ENCODE data around the gene CSNK1G2.

DNA sequence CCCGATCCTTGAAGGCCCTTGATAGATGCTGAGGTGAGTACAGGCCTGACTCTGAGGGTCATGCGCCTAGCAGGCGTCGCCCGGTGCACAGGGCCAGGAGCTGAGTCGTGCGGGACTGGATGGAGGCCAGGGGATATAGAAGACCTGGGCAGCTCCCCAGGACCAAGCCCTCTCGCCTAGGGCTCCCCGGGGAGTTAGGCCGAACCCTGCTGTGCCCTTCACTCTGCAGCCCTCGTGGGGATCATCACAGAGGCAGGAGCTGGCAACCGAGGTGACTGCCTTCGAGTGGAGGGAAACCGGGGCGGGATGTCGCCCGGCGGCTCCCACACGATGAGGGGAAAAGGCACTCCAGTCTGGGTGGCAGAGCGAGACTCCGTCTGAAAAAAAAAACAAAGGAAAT lies 11.7 kb downstream of the CSNK1G2 start:
- TF ChIP-seq, protein P1, sequence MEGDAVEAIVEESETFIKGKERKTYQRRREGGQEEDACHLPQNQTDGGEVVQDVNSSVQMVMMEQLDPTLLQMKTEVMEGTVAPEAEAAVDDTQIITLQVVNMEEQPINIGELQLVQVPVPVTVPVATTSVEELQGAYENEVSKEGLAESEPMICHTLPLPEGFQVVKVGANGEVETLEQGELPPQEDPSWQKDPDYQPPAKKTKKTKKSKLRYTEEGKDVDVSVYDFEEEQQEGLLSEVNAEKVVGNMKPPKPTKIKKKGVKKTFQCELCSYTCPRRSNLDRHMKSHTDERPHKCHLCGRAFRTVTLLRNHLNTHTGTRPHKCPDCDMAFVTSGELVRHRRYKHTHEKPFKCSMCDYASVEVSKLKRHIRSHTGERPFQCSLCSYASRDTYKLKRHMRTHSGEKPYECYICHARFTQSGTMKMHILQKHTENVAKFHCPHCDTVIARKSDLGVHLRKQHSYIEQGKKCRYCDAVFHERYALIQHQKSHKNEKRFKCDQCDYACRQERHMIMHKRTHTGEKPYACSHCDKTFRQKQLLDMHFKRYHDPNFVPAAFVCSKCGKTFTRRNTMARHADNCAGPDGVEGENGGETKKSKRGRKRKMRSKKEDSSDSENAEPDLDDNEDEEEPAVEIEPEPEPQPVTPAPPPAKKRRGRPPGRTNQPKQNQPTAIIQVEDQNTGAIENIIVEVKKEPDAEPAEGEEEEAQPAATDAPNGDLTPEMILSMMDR (IDR thresholded peaks at IDR 0.05; ENCODE audit: poor library complexity), result no peak
- TF ChIP-seq EZH2 (IDR thresholded peaks at IDR 0.05; ENCODE audit: borderline replicate concordance), result no peak

All from hepatocyte (in vitro differentiated cells).